HEK293 (cell line): ENCODE data around the gene ABHD17A.

Source experiments
- CTCF ChIA-PET: fragments of 350-600 bp; formaldehyde crosslinking; extraction: SDS; loops from one replicate; lab custom pipeline; 2021; ENCODE audit warnings: antibody characterized with exemption; lab: Yijun Ruan, JAX
- POLR2A ChIA-PET: fragments of 300-600 bp; formaldehyde crosslinking; extraction: SDS; loops from one replicate; lab custom pipeline; 2020; ENCODE audit warnings: antibody characterized with exemption, inconsistent platforms; lab: Yijun Ruan, JAX
- H3K27ac ChIP-seq: fragments of 200-500 bp; sonication (Bioruptor generic); 2 replicates; pipeline ENCODE4 v1.5.1; 2014; ENCODE audit warnings: low read depth, low read length, control low read depth, inconsistent platforms; ENCODE audit errors: extremely low read depth
- H3K36me3 ChIP-seq, 2 experiments: fragments of 200-500 bp in 1 of 2; sonication (Bioruptor generic) in 1 of 2; 1 replicate in 1 of 2; 2 replicates in 1 of 2; pipeline ENCODE4 v1.5.1; 2014 to 2017; ENCODE audit warnings: inconsistent platforms in 2 of 2, low read length in 2 of 2; ENCODE audit not compliant: control insufficient read depth in 2 of 2, insufficient read depth in 1 of 2
- H3K4me1 ChIP-seq: fragments of 200-500 bp; sonication (Bioruptor generic); 2 replicates; pipeline ENCODE4 v1.5.1; 2014; ENCODE audit warnings: mild to moderate bottlenecking, low read length, inconsistent platforms; ENCODE audit not compliant: control insufficient read depth, insufficient read depth
- H3K4me3 ChIP-seq: 2 replicates; pipeline ENCODE4 v1.5.1; 2011; ENCODE audit warnings: low read depth, mild to moderate bottlenecking, control low read depth, low read length, moderate library complexity
- H3K9me3 ChIP-seq: fragments of 200-500 bp; sonication (Bioruptor generic); 2 replicates; pipeline ENCODE4 v1.5.1; 2014; ENCODE audit warnings: low read depth, low read length, inconsistent platforms; ENCODE audit not compliant: control insufficient read depth, insufficient read depth
- CTCF ChIP-seq: fragments of 450-650 bp; formaldehyde crosslinking; IDR thresholded peaks from 2 replicates; pipeline ENCODE4 v1.5.1; 2016; ENCODE audit warnings: missing biosample characterization, missing genetic modification characterization
- HOXC10 ChIP-seq: sonication (generic); formaldehyde crosslinking; IDR thresholded peaks from 2 replicates; pipeline ENCODE4 v1.8.1; 2023; ENCODE audit warnings: mild to moderate bottlenecking, missing genetic modification reagents
- MZF1 ChIP-seq: fragments of 450-650 bp; formaldehyde crosslinking; IDR thresholded peaks from 2 replicates; pipeline ENCODE4 v1.5.1; 2017; ENCODE audit warnings: missing biosample characterization, missing genetic modification characterization, borderline replicate concordance
- PATZ1 ChIP-seq: fragments of 450-650 bp; formaldehyde crosslinking; IDR thresholded peaks from 2 replicates; pipeline ENCODE4 v1.5.1; 2016; ENCODE audit warnings: missing biosample characterization, missing genetic modification characterization
- ZBTB11 ChIP-seq: fragments of 450-650 bp; formaldehyde crosslinking; conservative IDR thresholded peaks from 2 replicates; pipeline ENCODE4 v1.5.1; 2016; ENCODE audit warnings: low read depth, missing biosample characterization, missing genetic modification characterization
- ZBTB20 ChIP-seq: fragments of 450-650 bp; formaldehyde crosslinking; IDR thresholded peaks from 2 replicates; pipeline ENCODE4 v1.5.1; 2016; ENCODE audit warnings: missing biosample characterization, missing genetic modification characterization
- ZFHX2 ChIP-seq: fragments of 450-650 bp; formaldehyde crosslinking; conservative IDR thresholded peaks from 2 replicates; pipeline ENCODE4 v1.5.1; 2016; ENCODE audit warnings: missing biosample characterization, missing genetic modification characterization
- ZNF311 ChIP-seq: fragments of 450-650 bp; formaldehyde crosslinking; IDR thresholded peaks from 2 replicates; pipeline ENCODE4 v1.5.1; 2017; ENCODE audit warnings: missing biosample characterization, missing genetic modification characterization, borderline replicate concordance
- ZNF341 ChIP-seq: fragments of 450-650 bp; formaldehyde crosslinking; IDR thresholded peaks from 2 replicates; pipeline ENCODE4; 2016; ENCODE audit warnings: low read depth, missing biosample characterization, missing genetic modification characterization
- ZNF391 ChIP-seq: fragments of 450-650 bp; formaldehyde crosslinking; IDR thresholded peaks from 2 replicates; pipeline ENCODE4 v1.5.1; 2016; ENCODE audit warnings: low read depth, missing biosample characterization, missing genetic modification characterization, borderline replicate concordance
- ZNF518A ChIP-seq: fragments of 450-650 bp; formaldehyde crosslinking; conservative IDR thresholded peaks from 2 replicates; pipeline ENCODE4 v1.5.1; 2016; ENCODE audit warnings: low read depth, missing biosample characterization, missing genetic modification characterization
- ZNF571 ChIP-seq: fragments of 450-650 bp; formaldehyde crosslinking; IDR thresholded peaks from 2 replicates; pipeline ENCODE4 v1.5.0; 2017; ENCODE audit warnings: missing biosample characterization, missing genetic modification characterization
- ZNF621 ChIP-seq: fragments of 450-650 bp; formaldehyde crosslinking; IDR thresholded peaks from 2 replicates; pipeline ENCODE4 v1.5.1; 2017; ENCODE audit warnings: missing biosample characterization, missing genetic modification characterization
- ZNF660 ChIP-seq: fragments of 450-650 bp; IDR thresholded peaks from 2 replicates; pipeline ENCODE4 v1.5.1; 2018; ENCODE audit warnings: missing biosample characterization, mild to moderate bottlenecking, missing genetic modification characterization
- ZNF707 ChIP-seq: fragments of 450-650 bp; formaldehyde crosslinking; IDR thresholded peaks from 2 replicates; pipeline ENCODE4 v1.5.1; 2016; ENCODE audit warnings: missing biosample characterization, missing genetic modification characterization
- ZNF76 ChIP-seq: fragments of 450-650 bp; formaldehyde crosslinking; IDR thresholded peaks from 2 replicates; pipeline ENCODE4; 2016; ENCODE audit warnings: low read depth, missing biosample characterization, missing genetic modification characterization, borderline replicate concordance
- ZSCAN4 ChIP-seq: fragments of 450-650 bp; formaldehyde crosslinking; IDR thresholded peaks from 2 replicates; pipeline ENCODE4 v1.5.1; 2017; ENCODE audit warnings: missing biosample characterization, missing genetic modification characterization
- TF ChIP-seq, protein P1 (sequence below): fragments of 450-650 bp; formaldehyde crosslinking; IDR thresholded peaks from 2 replicates; pipeline ENCODE4 v1.5.1; 2016; ENCODE audit warnings: missing biosample characterization, missing genetic modification characterization

Gene ABHD17A

GRCh38 chr19:1933942-1934341, 48.6 kb upstream of the ABHD17A start:
- no peak overlapping the region for H3K4me3 ChIP-seq
- H3K36me3 ChIP-seq, result no peaks in the 10 kb centered on the region
- no peak overlapping the region for H3K27ac ChIP-seq
- no peaks in the 10 kb centered on the region for H3K4me1 ChIP-seq
- ChIA-PET POLR2A (no interaction called here), CTCF (no interaction called here)
- TF ChIP-seq ZNF311, result peak; percentile 69; the same call in 1 of the 2 replicates
- TF ChIP-seq ZBTB20 (tag by site-specific recombination), result no peak
- TF ChIP-seq PATZ1 (tag by site-specific recombination), result no peak
- no peak for TF ChIP-seq ZNF391
- TF ChIP-seq ZFHX2 (tag by site-specific recombination), result peak; percentile 35
- TF ChIP-seq ZNF621 (tag by site-specific recombination), result peak; percentile 8; the same call in 1 of the 2 replicates
- TF ChIP-seq MZF1 (tag by site-specific recombination), result no peak
- TF ChIP-seq ZSCAN4, result peak; percentile 54; the same call in 1 of the 2 replicates
- H3K9me3 ChIP-seq, result no peaks in the 10 kb centered on the region

DNA sequence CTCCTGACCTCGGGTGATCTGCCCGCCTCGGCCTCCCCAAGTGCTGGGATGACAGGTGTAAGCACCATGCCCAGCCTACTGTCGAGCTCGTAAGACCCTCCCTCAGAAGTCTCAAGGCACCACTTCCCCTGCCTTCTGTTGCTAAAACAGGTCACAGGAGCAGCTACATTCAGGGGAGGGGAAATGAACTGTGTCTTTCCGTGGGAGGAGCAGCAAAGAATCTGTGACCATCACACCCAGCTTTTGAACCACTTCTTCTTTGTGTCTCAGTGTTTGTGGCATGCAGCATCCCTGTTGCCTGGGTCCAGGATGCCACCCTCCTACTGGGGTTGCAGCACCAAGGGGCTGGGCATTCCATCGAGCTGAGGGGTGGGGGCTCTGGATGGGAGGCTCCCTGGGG, 47.9 kb upstream of the ABHD17A start:
- H3K4me3 ChIP-seq, result no peak overlapping the region
- H3K9me3 ChIP-seq, result no peaks in the 10 kb centered on the region
- no peaks in the 10 kb centered on the region for H3K4me1 ChIP-seq
- H3K27ac ChIP-seq, result no peak overlapping the region
- CTCF ChIA-PET, result interaction anchor here (0.7 kb wide), 1 partner anchor 340 kb away, joined by 3 read pairs; no protein-coding TSS in a partner anchor
- TF ChIP-seq ZNF76 (tag by site-specific recombination) (no peak), HOXC10 (CRISPR knock-in tag) (no peak), CTCF (tag by site-specific recombination) (no peak), ZNF707 (tag by site-specific recombination) (no peak), ZNF571 (no peak), ZNF341 (no peak), ZNF660 (no peak), ZBTB11 (no peak), ZNF518A (tag by site-specific recombination) (no peak)
- TF ChIP-seq, protein P1, sequence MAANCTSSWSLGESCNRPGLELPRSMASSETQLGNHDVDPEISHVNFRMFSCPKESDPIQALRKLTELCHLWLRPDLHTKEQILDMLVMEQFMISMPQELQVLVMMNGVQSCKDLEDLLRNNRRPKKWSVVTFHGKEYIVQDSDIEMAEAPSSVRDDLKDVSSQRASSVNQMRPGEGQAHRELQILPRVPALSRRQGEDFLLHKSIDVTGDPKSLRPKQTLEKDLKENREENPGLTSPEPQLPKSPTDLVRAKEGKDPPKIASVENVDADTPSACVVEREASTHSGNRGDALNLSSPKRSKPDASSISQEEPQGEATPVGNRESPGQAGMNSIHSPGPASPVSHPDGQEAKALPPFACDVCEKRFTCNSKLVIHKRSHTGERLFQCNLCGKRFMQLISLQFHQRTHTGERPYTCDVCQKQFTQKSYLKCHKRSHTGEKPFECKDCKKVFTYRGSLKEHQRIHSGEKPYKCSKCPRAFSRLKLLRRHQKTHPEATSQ (tag by site-specific recombination), result no peak
- no peaks in the 10 kb centered on the region for H3K36me3 ChIP-seq
- POLR2A ChIA-PET, result no interaction called here
